ENCODE data around the gene C10orf143. TPM values are rescaled to one million over a fixed set of nuclear protein-coding genes. Genes with fewer than 3 reads are reported as not detected.

Gene C10orf143
- polyA plus RNA-seq, 2 of the 4 experiments (the other 2 are of a cell fraction), result 1.2 to 1.6 TPM

DNA sequence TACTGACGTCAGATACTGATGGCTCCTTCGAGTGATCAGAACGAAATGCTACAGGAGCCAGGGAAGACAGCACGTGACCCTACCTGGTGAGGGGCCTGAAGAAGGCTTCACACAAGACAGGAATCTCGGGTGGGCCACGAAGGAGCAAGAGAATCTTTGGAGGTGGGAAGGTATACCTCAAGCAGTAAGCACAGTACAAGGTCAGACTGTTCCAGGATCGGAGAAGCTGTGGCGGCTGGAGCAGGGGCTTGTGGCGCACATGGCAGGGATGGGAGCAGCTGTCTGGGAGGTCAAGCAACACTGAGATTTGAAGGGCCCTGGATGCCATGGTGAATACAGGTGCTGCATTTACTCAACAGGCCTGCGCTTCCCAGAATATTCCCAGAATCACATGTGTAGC lies 45.4 kb downstream of the C10orf143 start:
- ChIA-PET POLR2A (no interaction called here), CTCF (no interaction called here)
- TF ChIP-seq TP53 (CRISPR knock-in tag; IDR thresholded peaks at IDR 0.05) (no peak), BHLHE40 (IDR thresholded peaks at IDR 0.05; ENCODE audit: low read depth, low read length) (no peak), PHF8 (IDR thresholded peaks at IDR 0.05; ENCODE audit: borderline replicate concordance, low read depth) (no peak)
- TF ChIP-seq, protein P1, sequence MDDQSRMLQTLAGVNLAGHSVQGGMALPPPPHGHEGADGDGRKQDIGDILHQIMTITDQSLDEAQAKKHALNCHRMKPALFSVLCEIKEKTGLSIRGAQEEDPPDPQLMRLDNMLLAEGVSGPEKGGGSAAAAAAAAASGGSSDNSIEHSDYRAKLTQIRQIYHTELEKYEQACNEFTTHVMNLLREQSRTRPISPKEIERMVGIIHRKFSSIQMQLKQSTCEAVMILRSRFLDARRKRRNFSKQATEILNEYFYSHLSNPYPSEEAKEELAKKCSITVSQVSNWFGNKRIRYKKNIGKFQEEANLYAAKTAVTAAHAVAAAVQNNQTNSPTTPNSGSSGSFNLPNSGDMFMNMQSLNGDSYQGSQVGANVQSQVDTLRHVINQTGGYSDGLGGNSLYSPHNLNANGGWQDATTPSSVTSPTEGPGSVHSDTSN (IDR thresholded peaks at IDR 0.05), result no peak
- 46% methylated on average over 10 of the region's 10 CpGs for WGBS (ENCODE audit: missing lambda C conversion rate)
- Histone ChIP-seq H3K4me1 (no peaks in the 10 kb centered on the region), H3K27ac (no peak overlapping the region), H3K4me2 (no peak overlapping the region), H3K4me3 (no peak overlapping the region), H3K9me3 (no peaks in the 10 kb centered on the region)
- FAIRE-seq (no peak), DNase-seq (ENCODE audit: low read depth in 1 of 2, low spot score in 1 of 2) (no peak), ATAC-seq (no peak)

DNA sequence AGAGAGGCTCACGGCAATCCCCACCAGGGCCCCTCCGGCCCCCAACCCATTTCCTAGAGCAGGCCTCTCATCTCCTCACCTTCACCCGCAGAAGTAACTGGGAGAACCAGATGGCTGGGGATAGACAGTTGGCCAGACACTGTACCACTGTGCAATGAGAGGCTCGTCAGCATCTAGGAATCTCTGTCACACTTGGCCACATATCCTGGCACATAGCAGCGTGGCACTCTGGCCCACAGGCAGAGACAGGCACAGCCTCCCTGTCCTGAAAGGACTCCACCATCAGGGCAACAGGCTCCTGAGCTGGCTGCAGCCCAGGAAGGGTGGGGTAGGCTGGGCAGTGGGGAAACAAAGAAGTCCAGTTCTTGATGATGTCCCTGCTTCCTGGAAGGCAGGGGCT lies 45.8 kb downstream of the C10orf143 start:
- H3K9me3 ChIP-seq, result no peaks in the 10 kb centered on the region
- FAIRE-seq (no peak), ATAC-seq (no peak), DNase-seq (ENCODE audit: low read depth in 1 of 2, low spot score in 1 of 2) (no peak)
- H3K4me3 ChIP-seq, result no peak overlapping the region
- CTCF ChIA-PET, result no interaction called here
- no peak overlapping the region for H3K4me2 ChIP-seq
- no peak overlapping the region for H3K27ac ChIP-seq
- TF ChIP-seq, protein P2, sequence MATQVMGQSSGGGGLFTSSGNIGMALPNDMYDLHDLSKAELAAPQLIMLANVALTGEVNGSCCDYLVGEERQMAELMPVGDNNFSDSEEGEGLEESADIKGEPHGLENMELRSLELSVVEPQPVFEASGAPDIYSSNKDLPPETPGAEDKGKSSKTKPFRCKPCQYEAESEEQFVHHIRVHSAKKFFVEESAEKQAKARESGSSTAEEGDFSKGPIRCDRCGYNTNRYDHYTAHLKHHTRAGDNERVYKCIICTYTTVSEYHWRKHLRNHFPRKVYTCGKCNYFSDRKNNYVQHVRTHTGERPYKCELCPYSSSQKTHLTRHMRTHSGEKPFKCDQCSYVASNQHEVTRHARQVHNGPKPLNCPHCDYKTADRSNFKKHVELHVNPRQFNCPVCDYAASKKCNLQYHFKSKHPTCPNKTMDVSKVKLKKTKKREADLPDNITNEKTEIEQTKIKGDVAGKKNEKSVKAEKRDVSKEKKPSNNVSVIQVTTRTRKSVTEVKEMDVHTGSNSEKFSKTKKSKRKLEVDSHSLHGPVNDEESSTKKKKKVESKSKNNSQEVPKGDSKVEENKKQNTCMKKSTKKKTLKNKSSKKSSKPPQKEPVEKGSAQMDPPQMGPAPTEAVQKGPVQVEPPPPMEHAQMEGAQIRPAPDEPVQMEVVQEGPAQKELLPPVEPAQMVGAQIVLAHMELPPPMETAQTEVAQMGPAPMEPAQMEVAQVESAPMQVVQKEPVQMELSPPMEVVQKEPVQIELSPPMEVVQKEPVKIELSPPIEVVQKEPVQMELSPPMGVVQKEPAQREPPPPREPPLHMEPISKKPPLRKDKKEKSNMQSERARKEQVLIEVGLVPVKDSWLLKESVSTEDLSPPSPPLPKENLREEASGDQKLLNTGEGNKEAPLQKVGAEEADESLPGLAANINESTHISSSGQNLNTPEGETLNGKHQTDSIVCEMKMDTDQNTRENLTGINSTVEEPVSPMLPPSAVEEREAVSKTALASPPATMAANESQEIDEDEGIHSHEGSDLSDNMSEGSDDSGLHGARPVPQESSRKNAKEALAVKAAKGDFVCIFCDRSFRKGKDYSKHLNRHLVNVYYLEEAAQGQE (IDR thresholded peaks at IDR 0.05), result no peak
- TF ChIP-seq HOXA7 (CRISPR knock-in tag; IDR thresholded peaks at IDR 0.05), result no peak
- TF ChIP-seq MAZ (IDR thresholded peaks at IDR 0.05; ENCODE audit: borderline replicate concordance, low read depth, low read length), result no peak
- no peak for TF ChIP-seq RARB (CRISPR knock-in tag; IDR thresholded peaks at IDR 0.05)
- no peak for TF ChIP-seq JUN (IDR thresholded peaks at IDR 0.05)
- TF ChIP-seq KDM1A (IDR thresholded peaks at IDR 0.05; ENCODE audit: low read depth), result no peak
- TF ChIP-seq RCOR1 (IDR thresholded peaks at IDR 0.05; ENCODE audit: low read depth, low read length), result no peak
- TF ChIP-seq TP53 (CRISPR knock-in tag; IDR thresholded peaks at IDR 0.05), result no peak
- no peak for TF ChIP-seq CHD2 (IDR thresholded peaks at IDR 0.05; ENCODE audit: low read length, partially characterized antibody)
- TF ChIP-seq TFCP2L1 (CRISPR knock-in tag; IDR thresholded peaks at IDR 0.05), result no peak
- no peak for TF ChIP-seq CEBPB (IDR thresholded peaks at IDR 0.05)
- TF ChIP-seq FOSB (CRISPR knock-in tag; IDR thresholded peaks at IDR 0.05), result no peak
- TF ChIP-seq, protein P3, sequence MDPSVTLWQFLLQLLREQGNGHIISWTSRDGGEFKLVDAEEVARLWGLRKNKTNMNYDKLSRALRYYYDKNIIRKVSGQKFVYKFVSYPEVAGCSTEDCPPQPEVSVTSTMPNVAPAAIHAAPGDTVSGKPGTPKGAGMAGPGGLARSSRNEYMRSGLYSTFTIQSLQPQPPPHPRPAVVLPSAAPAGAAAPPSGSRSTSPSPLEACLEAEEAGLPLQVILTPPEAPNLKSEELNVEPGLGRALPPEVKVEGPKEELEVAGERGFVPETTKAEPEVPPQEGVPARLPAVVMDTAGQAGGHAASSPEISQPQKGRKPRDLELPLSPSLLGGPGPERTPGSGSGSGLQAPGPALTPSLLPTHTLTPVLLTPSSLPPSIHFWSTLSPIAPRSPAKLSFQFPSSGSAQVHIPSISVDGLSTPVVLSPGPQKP (IDR thresholded peaks at IDR 0.05; ENCODE audit: low read depth, low read length), result no peak
- TF ChIP-seq GATA3 (IDR thresholded peaks at IDR 0.05; ENCODE audit: borderline replicate concordance), result no peak
- POLR2A ChIA-PET, result no interaction called here
- 21% methylated on average over 5 of the region's 5 CpGs for WGBS (ENCODE audit: missing lambda C conversion rate)
- H3K4me1 ChIP-seq, result no peaks in the 10 kb centered on the region

DNA sequence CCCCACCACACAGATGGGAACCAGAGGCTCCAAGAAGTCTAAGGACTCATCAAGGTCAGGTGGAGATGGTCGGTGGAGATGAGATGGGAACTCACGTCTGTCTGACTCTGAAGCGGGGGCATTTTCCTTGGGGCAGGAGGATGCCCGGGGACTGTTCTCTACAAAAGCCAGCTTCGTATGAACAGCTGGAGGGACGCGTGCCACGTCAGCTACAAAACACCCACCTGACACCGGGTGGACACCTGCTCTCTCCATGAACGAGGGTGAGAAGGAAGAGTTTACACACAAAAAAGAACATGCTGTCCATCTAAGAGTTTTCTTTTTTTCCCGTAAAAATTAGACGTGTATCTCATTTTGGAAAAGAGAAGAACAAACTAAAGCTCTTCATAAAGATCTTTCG lies 47.7 kb downstream of the C10orf143 start:
- ChIA-PET POLR2A (no interaction called here), CTCF (no interaction called here)
- no peaks in the 10 kb centered on the region for H3K4me1 ChIP-seq
- FAIRE-seq, result no peak
- no peak for ATAC-seq
- H3K4me3 ChIP-seq, result no peak overlapping the region
- H3K4me2 ChIP-seq, result no peak overlapping the region
- WGBS (ENCODE audit: missing lambda C conversion rate), result 47% methylated on average over 13 of the region's 13 CpGs
- no peak for DNase-seq (ENCODE audit: low read depth in 1 of 2, low spot score in 1 of 2)
- no peak for TF ChIP-seq HOXB13 (CRISPR knock-in tag; IDR thresholded peaks at IDR 0.05; ENCODE audit: low read depth)
- TF ChIP-seq EHF (CRISPR knock-in tag; IDR thresholded peaks at IDR 0.05), result no peak
- TF ChIP-seq, protein P4, sequence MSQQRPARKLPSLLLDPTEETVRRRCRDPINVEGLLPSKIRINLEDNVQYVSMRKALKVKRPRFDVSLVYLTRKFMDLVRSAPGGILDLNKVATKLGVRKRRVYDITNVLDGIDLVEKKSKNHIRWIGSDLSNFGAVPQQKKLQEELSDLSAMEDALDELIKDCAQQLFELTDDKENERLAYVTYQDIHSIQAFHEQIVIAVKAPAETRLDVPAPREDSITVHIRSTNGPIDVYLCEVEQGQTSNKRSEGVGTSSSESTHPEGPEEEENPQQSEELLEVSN (IDR thresholded peaks at IDR 0.05; ENCODE audit: borderline replicate concordance, low read depth), result no peak
- no peak for TF ChIP-seq JUNB (IDR thresholded peaks at IDR 0.05)
- TF ChIP-seq MYC (IDR thresholded peaks at IDR 0.05; ENCODE audit: borderline replicate concordance, low read length), result no peak
- TF ChIP-seq CEBPB (IDR thresholded peaks at IDR 0.05), result no peak
- no peak for TF ChIP-seq ESRRA (IDR thresholded peaks at IDR 0.05; ENCODE audit: borderline replicate concordance, low read length)
- no peak for TF ChIP-seq HOXA7 (CRISPR knock-in tag; IDR thresholded peaks at IDR 0.05)
- no peak for TF ChIP-seq RNF2 (IDR thresholded peaks at IDR 0.05; ENCODE audit: borderline replicate concordance, low read depth)
- no peak for TF ChIP-seq MAFK (IDR thresholded peaks at IDR 0.05; ENCODE audit: partially characterized antibody)
- TF ChIP-seq, protein P5, sequence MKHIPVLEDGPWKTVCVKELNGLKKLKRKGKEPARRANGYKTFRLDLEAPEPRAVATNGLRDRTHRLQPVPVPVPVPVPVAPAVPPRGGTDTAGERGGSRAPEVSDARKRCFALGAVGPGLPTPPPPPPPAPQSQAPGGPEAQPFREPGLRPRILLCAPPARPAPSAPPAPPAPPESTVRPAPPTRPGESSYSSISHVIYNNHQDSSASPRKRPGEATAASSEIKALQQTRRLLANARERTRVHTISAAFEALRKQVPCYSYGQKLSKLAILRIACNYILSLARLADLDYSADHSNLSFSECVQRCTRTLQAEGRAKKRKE (CRISPR knock-in tag; IDR thresholded peaks at IDR 0.05; ENCODE audit: low read depth), result no peak
- no peak for TF ChIP-seq ZC3H11A (IDR thresholded peaks at IDR 0.05)
- TF ChIP-seq, protein P6, sequence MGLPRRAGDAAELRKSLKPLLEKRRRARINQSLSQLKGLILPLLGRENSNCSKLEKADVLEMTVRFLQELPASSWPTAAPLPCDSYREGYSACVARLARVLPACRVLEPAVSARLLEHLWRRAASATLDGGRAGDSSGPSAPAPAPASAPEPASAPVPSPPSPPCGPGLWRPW (IDR thresholded peaks at IDR 0.05), result no peak
- TF ChIP-seq RFX5 (IDR thresholded peaks at IDR 0.05), result no peak
- no peak for TF ChIP-seq EHMT2 (IDR thresholded peaks at IDR 0.05; ENCODE audit: low read depth)
- no peaks in the 10 kb centered on the region for H3K9me3 ChIP-seq
- no peak overlapping the region for H3K27ac ChIP-seq
